Measurements from ENCODE around the gene TMEM209.

TMEM209 gene

DNA sequence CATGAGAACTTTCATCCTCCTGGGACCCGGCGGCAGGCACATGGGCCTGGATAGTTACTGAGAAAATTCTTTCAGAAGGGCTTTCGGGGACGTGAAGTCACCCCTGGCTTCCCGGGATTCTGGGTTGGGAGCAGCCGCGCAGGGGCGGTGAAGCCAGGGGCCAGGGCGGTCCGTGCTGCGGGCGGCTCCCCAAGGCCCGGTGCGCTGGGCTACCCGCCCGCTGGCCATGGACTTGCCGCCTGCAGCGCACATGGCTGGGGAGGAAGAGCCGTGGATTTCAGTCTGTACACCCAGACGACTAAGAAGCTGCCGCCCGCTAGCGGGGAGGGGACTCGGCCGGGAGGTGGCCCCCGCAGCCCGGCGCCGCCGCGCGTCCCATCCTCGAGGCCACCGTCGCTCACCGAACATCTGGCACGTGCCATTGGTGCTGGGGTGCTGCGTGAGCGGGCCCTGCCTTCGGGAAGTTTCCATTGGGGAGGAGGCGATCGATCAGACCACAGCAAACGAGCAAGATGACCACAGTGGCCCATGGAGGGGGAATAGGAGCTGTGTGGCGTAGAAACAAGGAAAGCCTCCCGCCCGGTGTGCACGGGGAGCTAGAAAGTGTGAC, 64.5 kb downstream of the TMEM209 start:
- no peak overlapping the region for H3K4me3 ChIP-seq (ENCODE audit: low read depth, low read length)
- TF ChIP-seq, protein P1, sequence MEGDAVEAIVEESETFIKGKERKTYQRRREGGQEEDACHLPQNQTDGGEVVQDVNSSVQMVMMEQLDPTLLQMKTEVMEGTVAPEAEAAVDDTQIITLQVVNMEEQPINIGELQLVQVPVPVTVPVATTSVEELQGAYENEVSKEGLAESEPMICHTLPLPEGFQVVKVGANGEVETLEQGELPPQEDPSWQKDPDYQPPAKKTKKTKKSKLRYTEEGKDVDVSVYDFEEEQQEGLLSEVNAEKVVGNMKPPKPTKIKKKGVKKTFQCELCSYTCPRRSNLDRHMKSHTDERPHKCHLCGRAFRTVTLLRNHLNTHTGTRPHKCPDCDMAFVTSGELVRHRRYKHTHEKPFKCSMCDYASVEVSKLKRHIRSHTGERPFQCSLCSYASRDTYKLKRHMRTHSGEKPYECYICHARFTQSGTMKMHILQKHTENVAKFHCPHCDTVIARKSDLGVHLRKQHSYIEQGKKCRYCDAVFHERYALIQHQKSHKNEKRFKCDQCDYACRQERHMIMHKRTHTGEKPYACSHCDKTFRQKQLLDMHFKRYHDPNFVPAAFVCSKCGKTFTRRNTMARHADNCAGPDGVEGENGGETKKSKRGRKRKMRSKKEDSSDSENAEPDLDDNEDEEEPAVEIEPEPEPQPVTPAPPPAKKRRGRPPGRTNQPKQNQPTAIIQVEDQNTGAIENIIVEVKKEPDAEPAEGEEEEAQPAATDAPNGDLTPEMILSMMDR (IDR thresholded peaks at IDR 0.05; ENCODE audit: low read depth, low read length): no peak

DNA sequence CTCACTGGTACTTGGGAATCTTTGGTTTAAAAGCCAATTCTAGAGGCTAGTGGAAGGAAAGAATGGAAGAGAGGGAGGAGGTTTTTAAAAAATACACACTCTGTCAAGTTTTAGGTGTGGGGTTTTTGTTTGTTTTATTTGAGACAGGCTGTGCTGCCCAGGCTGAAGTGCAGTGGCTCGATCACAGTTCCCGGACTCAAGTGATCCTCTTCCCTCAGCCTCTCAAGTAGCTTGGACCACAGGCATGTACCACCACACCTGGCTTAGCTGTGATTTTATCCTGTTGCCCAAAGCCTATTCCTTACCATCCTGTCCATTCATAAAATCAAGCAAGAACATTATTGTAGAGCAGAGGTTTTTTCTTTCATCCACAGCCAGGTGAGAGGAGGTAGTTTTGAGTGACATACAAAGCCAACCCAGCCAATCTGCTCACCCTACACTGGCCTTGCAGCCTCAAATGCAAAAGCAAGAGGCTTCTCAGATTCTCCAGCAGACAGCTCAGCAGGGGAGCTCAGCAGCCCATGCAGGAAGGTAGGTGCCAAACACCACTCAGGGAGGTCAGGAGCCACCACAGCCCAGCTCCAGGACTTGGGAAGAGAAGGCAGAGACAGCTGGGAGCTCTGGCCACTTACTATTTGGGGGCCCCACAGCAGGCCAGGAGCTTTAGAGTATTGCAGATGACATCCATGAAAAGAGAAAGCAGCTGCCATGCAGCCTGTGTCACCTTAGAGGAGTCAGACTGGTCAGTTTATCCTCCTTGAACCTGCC, 65.8 kb downstream of the TMEM209 start:
- no peak overlapping the region for H3K4me3 ChIP-seq (ENCODE audit: low read depth, low read length)
- TF ChIP-seq, protein P1 (IDR thresholded peaks at IDR 0.05; ENCODE audit: low read depth, low read length): no peak

DNA sequence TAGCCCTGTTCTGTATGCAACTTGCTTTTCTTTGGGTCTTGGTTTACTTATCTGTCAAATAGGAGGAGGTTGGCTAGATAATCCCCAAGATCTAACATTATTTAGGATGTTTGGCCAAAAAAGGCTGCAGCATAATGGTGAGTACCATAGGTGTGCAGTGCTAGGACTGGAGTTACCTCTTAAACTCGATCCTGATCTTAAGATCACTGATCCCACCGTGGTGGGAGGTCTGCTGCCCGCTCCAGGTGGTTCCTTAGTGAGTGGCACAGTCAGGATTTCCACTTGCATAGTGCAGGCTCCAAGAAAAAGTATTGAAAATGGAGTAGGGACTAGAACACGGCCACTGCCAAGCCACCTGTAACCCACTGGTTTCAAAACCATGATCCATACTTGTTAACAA, 68.0 kb downstream of the TMEM209 start:
- TF ChIP-seq, protein P1 (IDR thresholded peaks at IDR 0.05; ENCODE audit: low read depth, low read length): no peak
- no peak overlapping the region for H3K4me3 ChIP-seq (ENCODE audit: low read depth, low read length)

DNA sequence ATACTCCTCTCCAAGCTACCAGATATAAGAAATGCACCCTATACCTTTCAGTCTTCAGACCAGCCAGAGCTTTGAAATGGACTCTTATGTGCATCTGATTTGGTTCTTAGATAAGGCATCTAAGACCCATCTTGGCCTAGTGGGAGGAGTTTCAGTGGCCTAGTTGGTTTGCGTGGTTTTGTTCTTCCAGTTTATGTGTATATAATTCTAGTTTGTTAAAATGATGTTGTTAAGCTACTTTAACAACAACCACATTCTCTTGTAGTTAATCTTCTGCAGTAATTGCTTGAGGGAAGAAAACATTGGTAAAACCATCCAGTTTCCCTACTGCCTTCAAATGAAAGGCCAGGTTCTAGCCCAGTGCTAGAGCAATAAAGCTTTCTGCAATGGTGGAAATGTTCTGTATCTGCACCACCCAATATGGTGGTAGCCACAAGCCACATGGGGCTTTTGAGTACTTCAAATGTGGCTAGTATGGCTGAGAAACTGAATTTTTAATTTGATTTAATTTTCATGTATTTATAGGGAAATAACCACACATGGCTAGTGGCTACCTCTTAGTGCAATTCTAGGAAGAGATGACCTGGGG, 68.5 kb downstream of the TMEM209 start:
- no peak overlapping the region for H3K4me3 ChIP-seq (ENCODE audit: low read depth, low read length)
- TF ChIP-seq, protein P1 (IDR thresholded peaks at IDR 0.05; ENCODE audit: low read depth, low read length): no peak

DNA sequence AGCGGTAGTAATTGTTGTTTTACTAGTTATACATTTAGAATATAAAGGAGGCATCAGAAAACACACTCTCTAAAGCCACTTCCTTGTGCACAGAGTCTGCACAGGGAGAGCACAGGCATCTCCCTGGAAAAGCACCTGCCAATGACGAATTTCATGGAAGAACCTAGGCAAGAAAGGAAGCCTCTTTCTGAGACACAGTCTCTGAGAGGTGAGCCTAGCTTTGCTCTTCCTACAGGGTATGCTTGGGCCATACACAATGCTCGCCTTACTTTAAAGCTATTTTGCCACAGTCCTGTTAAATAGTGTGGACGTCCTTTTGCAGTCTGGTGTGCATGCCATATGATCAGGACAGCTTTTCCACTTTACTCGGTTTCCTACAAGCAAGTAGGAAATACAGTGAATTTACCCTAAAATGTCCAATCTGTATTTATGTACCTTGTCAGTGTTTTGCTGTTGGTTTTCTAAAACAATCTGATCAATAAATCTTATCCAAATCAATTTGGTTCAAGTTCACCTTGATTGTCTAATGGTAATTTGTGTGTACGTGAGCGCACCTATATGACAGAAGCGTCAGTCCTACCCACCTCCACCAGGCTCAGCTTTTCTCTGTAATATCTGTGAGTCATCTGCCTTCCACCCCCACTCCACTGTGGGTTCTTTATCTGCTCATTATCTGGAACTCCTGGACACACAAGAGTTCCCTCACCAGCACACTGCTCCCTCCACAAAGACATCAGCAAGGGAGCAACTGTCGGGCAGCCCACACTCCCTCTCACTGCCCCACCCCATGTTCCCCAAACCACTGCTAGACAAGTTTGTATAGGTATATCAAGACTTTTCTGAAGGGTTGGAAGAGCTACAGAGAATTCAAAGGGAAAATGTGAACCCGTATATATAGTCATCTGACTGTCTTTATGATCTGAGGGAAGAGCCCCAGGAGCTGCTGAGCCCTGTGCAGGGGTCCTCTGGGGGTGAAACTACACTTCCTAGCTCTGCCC, 69.7 kb downstream of the TMEM209 start:
- TF ChIP-seq, protein P1 (IDR thresholded peaks at IDR 0.05; ENCODE audit: low read depth, low read length): no peak
- H3K4me3 ChIP-seq (ENCODE audit: low read depth, low read length): no peak overlapping the region

DNA sequence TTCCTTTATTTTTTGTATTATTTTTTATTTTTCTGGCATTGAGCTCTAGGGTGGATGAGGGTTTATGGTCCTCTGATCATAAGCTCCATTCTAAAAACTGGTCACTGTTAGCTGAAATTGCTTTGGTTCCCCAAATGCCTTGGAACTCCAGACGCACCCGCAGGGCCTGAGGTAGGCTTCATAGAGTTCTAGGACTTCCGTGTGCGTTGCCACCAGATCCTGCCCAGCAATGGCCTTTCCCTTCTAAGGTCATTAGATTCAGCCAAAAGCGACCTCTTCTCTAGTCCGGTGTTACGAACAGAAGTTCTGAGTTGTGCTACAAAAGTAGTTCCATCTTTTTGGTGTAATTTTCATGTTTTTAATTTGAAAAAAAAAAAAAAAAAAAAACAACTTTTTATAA, 70.5 kb downstream of the TMEM209 start:
- H3K4me3 ChIP-seq (ENCODE audit: low read depth, low read length): no peak overlapping the region

More for the DNA sequence above, 70.5 kb downstream of the TMEM209 start:
- TF ChIP-seq, protein P1 (IDR thresholded peaks at IDR 0.05; ENCODE audit: low read depth, low read length): no peak

Data from WI38 (cell line).